ENCODE data around the gene MCTP1. TPM values are rescaled to one million over a fixed set of nuclear protein-coding genes. Genes with fewer than 3 reads are reported as not detected.

MCTP1 gene
- total RNA-seq, 2 donors from 2014 or later = not detected

DNA sequence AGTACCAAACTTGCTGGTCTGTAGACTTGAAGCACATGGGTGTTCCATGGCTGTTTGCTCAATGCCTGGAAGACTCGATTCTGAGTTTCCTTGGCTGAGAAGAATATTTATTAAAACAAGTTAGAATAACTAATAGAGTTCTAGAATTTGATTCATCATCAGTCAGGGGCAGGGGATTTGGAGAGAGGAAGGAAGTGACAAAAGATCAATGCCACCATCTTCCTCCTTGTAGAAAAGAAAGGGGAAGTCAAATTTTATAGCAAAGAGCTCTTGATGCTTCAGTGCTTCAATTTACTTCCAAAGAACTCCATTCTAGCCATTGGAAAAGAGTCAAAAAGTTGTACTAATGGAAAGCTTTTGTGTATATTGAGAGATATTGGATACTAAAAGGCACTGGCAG lies 236.3 kb downstream of the MCTP1 start:
- H3K9me3 Mint-ChIP-seq = no peaks in the 10 kb centered on the region
- ATAC-seq (replicated peaks) = no peak
- no peak overlapping the region for H3K4me3 Mint-ChIP-seq
- H3K4me1 Mint-ChIP-seq = no peaks in the 10 kb centered on the region
- H3K27me3 Mint-ChIP-seq = no peaks in the 10 kb centered on the region
- no peak overlapping the region for H3K27ac Mint-ChIP-seq
- no peaks in the 10 kb centered on the region for H3K36me3 Mint-ChIP-seq (ENCODE audit: low read depth)

DNA sequence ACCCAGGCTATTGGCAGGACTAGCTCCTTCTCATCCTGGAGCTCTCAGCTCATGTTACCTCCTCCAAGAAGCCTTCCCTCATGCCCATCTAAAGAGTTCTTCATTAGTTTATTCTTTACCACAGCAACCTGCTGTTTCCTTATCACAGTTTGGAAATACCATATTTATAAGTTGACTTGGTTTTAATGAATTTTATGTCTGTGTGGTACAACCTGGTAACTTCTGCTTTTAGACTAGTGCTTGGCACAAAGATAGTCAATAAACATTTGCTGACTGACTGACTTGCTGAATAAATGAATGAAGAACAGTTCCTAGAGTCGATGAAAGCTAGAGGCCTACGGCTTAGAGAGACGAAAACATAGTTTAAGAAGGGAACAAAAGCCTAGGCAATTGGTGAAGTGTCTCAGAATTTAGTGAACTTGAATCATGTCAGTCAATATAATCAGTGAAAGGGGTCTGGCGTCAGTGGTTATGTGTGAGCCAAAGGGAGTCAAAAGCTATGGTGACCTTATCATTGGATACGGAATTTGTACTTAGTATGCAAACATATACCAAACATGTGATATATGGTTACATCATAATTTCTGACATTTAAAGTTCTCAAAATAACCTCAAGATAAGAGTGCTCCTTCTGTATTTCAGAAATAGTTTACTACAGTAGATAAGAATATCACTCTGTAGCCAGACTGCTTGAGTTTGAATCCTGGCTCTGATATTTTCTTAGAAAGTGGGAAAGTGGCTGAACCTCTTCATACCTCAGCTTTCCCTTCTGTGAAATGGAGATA lies 239.5 kb downstream of the MCTP1 start:
- no peak for ATAC-seq (replicated peaks)
- H3K9me3 Mint-ChIP-seq = no peaks in the 10 kb centered on the region
- H3K4me1 Mint-ChIP-seq = no peaks in the 10 kb centered on the region

DNA sequence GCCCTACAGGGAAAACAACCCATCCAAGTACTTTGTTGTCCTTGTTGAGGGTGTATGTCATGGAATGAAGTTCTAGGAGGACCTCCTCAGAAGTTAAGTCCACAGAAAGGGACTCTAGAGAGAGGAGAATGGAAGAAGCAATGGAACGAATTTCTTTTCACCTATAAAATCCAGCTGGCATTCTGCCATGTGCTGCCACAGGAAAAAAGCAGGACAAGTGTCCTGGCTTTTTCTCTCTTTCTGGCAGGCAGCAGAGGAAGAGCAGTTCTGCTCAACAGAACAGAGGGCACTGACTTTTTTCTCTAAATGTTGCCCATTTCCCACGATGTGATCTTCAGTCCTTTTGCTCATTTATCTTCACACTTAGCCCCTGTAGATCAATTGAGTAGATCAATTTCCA lies 240.8 kb downstream of the MCTP1 start:
- ATAC-seq (replicated peaks) = no peak
- Mint-ChIP-seq H3K4me1 (no peaks in the 10 kb centered on the region), H3K27me3 (no peaks in the 10 kb centered on the region), H3K36me3 (ENCODE audit: low read depth) (no peaks in the 10 kb centered on the region), H3K9me3 (no peaks in the 10 kb centered on the region), H3K27ac (no peak overlapping the region), H3K4me3 (no peak overlapping the region)

More for the DNA sequence above, 239.5 kb downstream of the MCTP1 start:
- Mint-ChIP-seq H3K27me3 (no peaks in the 10 kb centered on the region), H3K4me3 (no peak overlapping the region), H3K36me3 (ENCODE audit: low read depth) (no peaks in the 10 kb centered on the region), H3K27ac (no peak overlapping the region)

DNA sequence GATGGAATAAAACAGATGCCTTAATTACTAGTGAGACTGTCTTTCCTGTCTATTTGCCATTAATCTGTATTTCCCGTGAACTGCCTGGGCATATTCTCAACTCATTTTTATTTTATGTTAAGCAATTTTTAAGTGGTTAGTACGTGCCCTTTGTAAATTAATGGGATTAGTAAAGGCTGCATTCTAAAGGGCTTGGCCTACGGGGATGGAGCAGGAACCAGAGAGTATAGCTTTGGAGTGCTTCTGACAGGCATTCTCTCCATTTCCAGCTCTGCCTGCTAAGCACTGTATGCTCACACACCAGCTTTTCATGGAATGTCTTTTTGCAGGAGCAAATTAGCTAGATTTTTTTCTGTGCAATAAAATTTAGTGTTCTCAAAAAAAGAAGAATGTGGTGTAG lies 241.2 kb downstream of the MCTP1 start:
- Mint-ChIP-seq H3K27me3 (no peaks in the 10 kb centered on the region), H3K36me3 (ENCODE audit: low read depth) (no peaks in the 10 kb centered on the region), H3K9me3 (no peaks in the 10 kb centered on the region), H3K4me3 (no peak overlapping the region), H3K4me1 (no peaks in the 10 kb centered on the region), H3K27ac (no peak overlapping the region)
- ATAC-seq (replicated peaks) = no peak

DNA sequence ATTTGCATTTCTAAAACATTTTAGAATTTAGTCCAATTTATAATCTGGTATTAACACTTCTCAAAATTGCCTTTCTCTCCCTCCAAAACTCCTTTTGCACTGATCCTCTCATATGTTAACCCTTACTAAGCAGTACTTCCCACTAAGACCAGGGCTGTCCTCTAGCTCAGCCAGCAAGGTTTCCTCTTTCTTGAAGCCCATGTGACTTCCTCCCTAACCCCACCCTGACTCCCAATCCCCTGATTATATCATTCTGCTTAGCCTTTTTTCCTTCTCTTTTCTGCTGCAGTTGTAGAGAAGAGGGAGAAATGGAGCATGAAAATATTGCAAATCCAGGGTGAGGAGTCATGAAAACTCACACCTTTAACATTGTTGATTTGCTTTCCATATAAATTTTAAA lies 241.7 kb downstream of the MCTP1 start:
- Mint-ChIP-seq H3K4me1 (no peaks in the 10 kb centered on the region), H3K4me3 (no peak overlapping the region), H3K27me3 (no peaks in the 10 kb centered on the region), H3K36me3 (ENCODE audit: low read depth) (no peaks in the 10 kb centered on the region), H3K9me3 (no peaks in the 10 kb centered on the region), H3K27ac (no peak overlapping the region)
- no peak for ATAC-seq (replicated peaks)

GRCh38 chr5:95042037-95042436 lies 242.9 kb downstream of the MCTP1 start:
- Mint-ChIP-seq H3K4me3 (no peak overlapping the region), H3K9me3 (no peaks in the 10 kb centered on the region), H3K4me1 (no peaks in the 10 kb centered on the region), H3K27ac (no peak overlapping the region), H3K27me3 (no peaks in the 10 kb centered on the region), H3K36me3 (ENCODE audit: low read depth) (no peaks in the 10 kb centered on the region)
- no peak for ATAC-seq (replicated peaks)

DNA sequence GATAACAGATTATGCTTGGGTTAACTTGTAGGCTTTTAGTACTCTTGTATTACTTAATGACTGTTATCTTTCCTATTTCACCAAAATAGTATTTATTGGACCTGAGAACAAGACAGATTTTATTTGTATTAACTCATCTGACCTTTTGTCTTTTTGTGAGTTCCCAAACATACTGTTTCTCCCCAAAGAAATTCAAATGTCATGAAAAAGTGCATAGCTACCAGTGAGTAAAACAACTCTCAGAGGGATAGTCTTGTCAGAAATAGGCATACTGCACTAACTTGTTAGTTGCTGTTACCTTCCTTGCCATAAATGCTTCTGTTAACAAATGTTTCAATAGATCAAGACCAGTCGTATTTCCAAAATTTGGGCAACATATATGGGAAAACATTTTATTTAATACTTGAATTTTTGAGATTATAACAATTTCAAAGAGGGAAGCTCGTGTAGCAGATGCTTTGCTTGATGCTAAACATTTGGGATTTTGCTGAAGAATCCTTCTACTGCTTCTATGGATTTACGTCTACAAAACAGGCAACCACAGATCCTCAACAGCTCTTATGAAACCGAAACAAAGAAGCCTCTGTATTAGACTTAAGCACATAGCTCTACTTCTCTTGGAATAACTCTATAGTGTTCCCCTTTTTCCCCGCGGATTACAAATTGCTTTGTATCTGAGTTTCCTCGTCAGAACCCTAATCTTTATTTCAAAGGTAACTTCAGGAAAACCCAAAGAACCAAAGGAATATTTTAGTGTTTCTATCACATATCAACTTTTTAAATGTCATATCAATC lies 248.8 kb downstream of the MCTP1 start:
- H3K27ac Mint-ChIP-seq = no peak overlapping the region
- peaks cover 3% of the 10 kb centered on the region for H3K9me3 Mint-ChIP-seq
- H3K36me3 Mint-ChIP-seq (ENCODE audit: low read depth) = no peaks in the 10 kb centered on the region
- H3K27me3 Mint-ChIP-seq = peaks cover 7% of the 10 kb centered on the region
- H3K4me1 Mint-ChIP-seq = no peaks in the 10 kb centered on the region
- ATAC-seq (replicated peaks) = no peak
- no peak overlapping the region for H3K4me3 Mint-ChIP-seq

GRCh38 chr5:95032801-95033200 lies 252.1 kb downstream of the MCTP1 start:
- no peaks in the 10 kb centered on the region for H3K4me1 Mint-ChIP-seq
- no peak overlapping the region for H3K27ac Mint-ChIP-seq
- H3K9me3 Mint-ChIP-seq = peaks cover 3% of the 10 kb centered on the region
- no peak overlapping the region for H3K4me3 Mint-ChIP-seq
- no peaks in the 10 kb centered on the region for H3K36me3 Mint-ChIP-seq (ENCODE audit: low read depth)
- peaks cover 7% of the 10 kb centered on the region for H3K27me3 Mint-ChIP-seq
- ATAC-seq (replicated peaks) = no peak

- Mint-ChIP-seq H3K9me3 (peaks cover 3% of the 10 kb centered on the region), H3K27ac (no peak overlapping the region), H3K4me3 (no peak overlapping the region), H3K4me1 (no peaks in the 10 kb centered on the region), H3K27me3 (peaks cover 17% of the 10 kb centered on the region), H3K36me3 (ENCODE audit: low read depth) (no peaks in the 10 kb centered on the region)
- ATAC-seq (replicated peaks) = no peak
Measured at GRCh38 chr5:95029569-95030366, 255.1 kb downstream of the MCTP1 start.

- ATAC-seq (replicated peaks) = no peak
- H3K27me3 Mint-ChIP-seq = peaks cover 14% of the 10 kb centered on the region
- H3K4me1 Mint-ChIP-seq = no peaks in the 10 kb centered on the region
- no peaks in the 10 kb centered on the region for H3K36me3 Mint-ChIP-seq (ENCODE audit: low read depth)
- no peak overlapping the region for H3K27ac Mint-ChIP-seq
- peaks cover 4% of the 10 kb centered on the region for H3K9me3 Mint-ChIP-seq
- H3K4me3 Mint-ChIP-seq = no peak overlapping the region
Measured at GRCh38 chr5:95027775-95028174, 257.1 kb downstream of the MCTP1 start.

DNA sequence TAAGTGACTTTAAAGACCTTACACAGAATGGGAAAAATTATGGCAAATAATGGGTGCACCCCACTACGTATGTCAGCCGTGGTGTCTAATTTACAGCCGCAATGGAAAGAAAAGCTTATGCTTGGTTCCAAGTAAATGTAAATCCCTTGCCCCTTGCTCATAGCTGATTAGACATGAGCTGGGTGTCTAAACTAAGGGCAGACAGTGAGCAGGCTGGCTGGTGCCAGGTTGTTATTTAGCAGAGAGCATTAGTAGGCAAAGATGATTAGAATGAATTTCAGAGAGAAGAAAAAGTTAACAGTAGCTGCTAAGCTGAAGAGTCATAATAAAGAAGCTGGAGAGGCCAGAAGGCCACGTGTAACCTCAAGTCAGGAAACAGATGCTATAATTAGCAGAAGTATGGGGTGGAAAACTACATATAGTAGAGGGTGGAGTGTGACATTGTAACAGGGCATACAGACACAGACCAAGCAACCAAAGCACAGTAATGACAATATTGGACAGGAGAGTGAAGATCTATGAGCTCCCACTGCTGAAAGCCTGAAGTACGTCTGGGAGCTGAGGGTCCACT lies 257.7 kb downstream of the MCTP1 start:
- H3K4me3 Mint-ChIP-seq = no peak overlapping the region
- H3K27ac Mint-ChIP-seq = no peak overlapping the region
- no peaks in the 10 kb centered on the region for H3K36me3 Mint-ChIP-seq (ENCODE audit: low read depth)
- ATAC-seq (replicated peaks) = no peak
- peaks cover 15% of the 10 kb centered on the region for H3K27me3 Mint-ChIP-seq
- H3K4me1 Mint-ChIP-seq = no peaks in the 10 kb centered on the region
- peaks cover 6% of the 10 kb centered on the region for H3K9me3 Mint-ChIP-seq

DNA sequence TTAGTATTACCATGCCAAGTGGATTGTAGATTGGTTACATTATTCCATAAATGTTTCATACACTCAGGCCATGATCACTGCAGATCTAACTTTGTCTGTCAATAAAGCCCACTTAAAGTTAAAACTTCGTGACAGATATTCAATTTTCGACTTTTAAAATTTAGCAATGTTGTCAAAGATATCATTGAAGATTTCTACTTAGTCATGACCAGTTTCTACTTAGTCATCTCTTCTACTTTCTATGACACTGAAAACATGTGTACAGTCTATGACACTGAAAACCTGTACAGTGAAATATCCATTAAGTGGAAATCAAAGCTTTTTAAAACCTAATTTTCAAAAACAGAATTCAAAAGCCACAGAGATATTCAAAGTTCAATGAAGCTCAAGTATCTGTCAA lies 258.2 kb downstream of the MCTP1 start:
- Mint-ChIP-seq H3K27ac (no peak overlapping the region), H3K4me1 (no peaks in the 10 kb centered on the region), H3K27me3 (peaks cover 17% of the 10 kb centered on the region), H3K4me3 (no peak overlapping the region), H3K9me3 (peaks cover 8% of the 10 kb centered on the region), H3K36me3 (ENCODE audit: low read depth) (no peaks in the 10 kb centered on the region)
- ATAC-seq (replicated peaks) = no peak

DNA sequence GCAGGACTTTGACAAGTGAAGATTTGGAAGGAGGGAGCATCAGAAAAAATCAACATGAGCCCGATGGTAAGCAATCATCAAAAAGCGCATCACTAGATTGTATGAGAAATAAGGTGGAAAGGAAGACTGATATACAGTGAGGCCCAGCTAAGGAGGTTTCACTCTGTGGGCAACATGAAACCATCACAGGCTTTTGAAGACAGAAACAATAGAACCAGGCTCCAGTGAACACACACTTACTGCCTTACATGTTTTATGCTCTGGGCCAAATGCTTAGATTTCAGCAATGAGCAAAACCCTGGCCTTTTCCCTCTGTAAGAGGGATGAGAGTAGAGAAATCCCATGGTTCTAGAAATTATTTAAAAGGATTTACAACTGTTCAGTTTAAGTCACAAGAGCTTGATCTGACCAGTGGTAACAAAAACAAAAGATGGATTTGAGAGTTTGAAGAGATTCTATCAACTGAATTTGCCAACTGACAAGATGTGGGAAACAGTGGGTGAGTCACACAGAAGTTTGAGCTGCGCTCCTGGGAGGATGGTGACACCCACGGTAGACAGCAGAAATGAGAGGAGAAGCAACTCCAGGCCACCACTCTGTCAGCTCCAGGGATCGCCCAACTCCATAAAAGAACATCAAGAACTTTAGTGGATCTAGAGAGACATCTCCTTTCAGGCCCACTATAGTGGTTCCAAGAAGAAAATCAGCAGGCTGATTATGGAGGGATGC lies 261.8 kb downstream of the MCTP1 start:
- no peak for ATAC-seq (replicated peaks)
- Mint-ChIP-seq H3K27me3 (peaks cover 31% of the 10 kb centered on the region), H3K36me3 (ENCODE audit: low read depth) (no peaks in the 10 kb centered on the region), H3K9me3 (peaks cover 12% of the 10 kb centered on the region), H3K27ac (no peak overlapping the region), H3K4me3 (no peak overlapping the region), H3K4me1 (no peaks in the 10 kb centered on the region)

DNA sequence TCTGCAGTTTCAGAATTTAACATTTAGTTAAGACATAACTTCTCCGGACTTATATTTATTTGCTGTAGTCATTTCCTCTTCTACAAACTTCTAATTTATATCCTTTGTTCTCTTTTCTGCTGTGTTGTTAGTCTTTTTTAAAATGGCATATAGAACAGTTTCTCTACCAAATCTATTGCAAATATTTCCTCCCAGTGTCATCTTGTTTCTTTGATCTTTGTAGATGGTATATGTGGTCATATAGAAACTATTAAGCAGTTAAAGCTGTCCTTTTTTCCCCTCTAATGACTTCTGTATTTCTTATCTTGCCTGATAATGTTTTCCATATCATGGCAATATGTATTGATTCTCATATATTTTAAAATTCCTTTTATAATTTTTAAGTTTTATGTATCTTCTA lies 264.5 kb downstream of the MCTP1 start:
- Mint-ChIP-seq H3K27ac (no peak overlapping the region), H3K4me3 (no peak overlapping the region), H3K4me1 (no peaks in the 10 kb centered on the region), H3K27me3 (peaks cover 24% of the 10 kb centered on the region), H3K36me3 (ENCODE audit: low read depth) (no peaks in the 10 kb centered on the region), H3K9me3 (peaks cover 12% of the 10 kb centered on the region)
- ATAC-seq (replicated peaks) = no peak

Measured in activated T-helper 17 cell treated with anti-CD3 and anti-CD28 coated beads, Interleukin-2, amount 50 U/mL, for 72 hours (primary cell).